HEK293 (cell line): ENCODE results near the gene PARD3B.

ENCODE experiments used
- CTCF ChIA-PET: fragments of 350-600 bp; formaldehyde crosslinking; extraction: SDS; loops from one replicate; lab custom pipeline; 2021; ENCODE audit warnings: antibody characterized with exemption; lab: Yijun Ruan, JAX
- POLR2A ChIA-PET: fragments of 300-600 bp; formaldehyde crosslinking; extraction: SDS; loops from one replicate; lab custom pipeline; 2020; ENCODE audit warnings: antibody characterized with exemption, inconsistent platforms; lab: Yijun Ruan, JAX
- H3K27ac ChIP-seq: fragments of 200-500 bp; sonication (Bioruptor generic); 2 replicates; pipeline ENCODE4 v1.5.1; 2014; ENCODE audit warnings: low read depth, low read length, control low read depth, inconsistent platforms; ENCODE audit errors: extremely low read depth
- H3K36me3 ChIP-seq, 2 experiments: fragments of 200-500 bp in 1 of 2; sonication (Bioruptor generic) in 1 of 2; 1 replicate in 1 of 2; 2 replicates in 1 of 2; pipeline ENCODE4 v1.5.1; 2014 to 2017; ENCODE audit warnings: inconsistent platforms in 2 of 2, low read length in 2 of 2; ENCODE audit not compliant: control insufficient read depth in 2 of 2, insufficient read depth in 1 of 2
- H3K4me1 ChIP-seq: fragments of 200-500 bp; sonication (Bioruptor generic); 2 replicates; pipeline ENCODE4 v1.5.1; 2014; ENCODE audit warnings: mild to moderate bottlenecking, low read length, inconsistent platforms; ENCODE audit not compliant: control insufficient read depth, insufficient read depth
- H3K4me3 ChIP-seq: 2 replicates; pipeline ENCODE4 v1.5.1; 2011; ENCODE audit warnings: low read depth, mild to moderate bottlenecking, control low read depth, low read length, moderate library complexity
- H3K9me3 ChIP-seq: fragments of 200-500 bp; sonication (Bioruptor generic); 2 replicates; pipeline ENCODE4 v1.5.1; 2014; ENCODE audit warnings: low read depth, low read length, inconsistent platforms; ENCODE audit not compliant: control insufficient read depth, insufficient read depth
- FEZF1 ChIP-seq: fragments of 450-650 bp; formaldehyde crosslinking; IDR thresholded peaks from 2 replicates; pipeline ENCODE4 v1.5.1; 2016; ENCODE audit warnings: missing biosample characterization, missing genetic modification characterization
- HOXC10 ChIP-seq: sonication (generic); formaldehyde crosslinking; IDR thresholded peaks from 2 replicates; pipeline ENCODE4 v1.8.1; 2023; ENCODE audit warnings: mild to moderate bottlenecking, missing genetic modification reagents
- REPIN1 ChIP-seq: fragments of 450-650 bp; formaldehyde crosslinking; IDR thresholded peaks from 2 replicates; pipeline ENCODE4 v1.5.1; 2017; ENCODE audit warnings: missing biosample characterization, missing genetic modification characterization, low read depth
- ZNF132 ChIP-seq: fragments of 450-650 bp; formaldehyde crosslinking; IDR thresholded peaks from 2 replicates; pipeline ENCODE4 v1.5.1; 2017; ENCODE audit warnings: missing biosample characterization, missing genetic modification characterization, borderline replicate concordance
- ZNF133 ChIP-seq: fragments of 450-650 bp; formaldehyde crosslinking; IDR thresholded peaks from 2 replicates; pipeline ENCODE4 v1.5.1; 2016; ENCODE audit warnings: missing biosample characterization, missing genetic modification characterization
- ZNF169 ChIP-seq: fragments of 450-650 bp; formaldehyde crosslinking; IDR thresholded peaks from 2 replicates; pipeline ENCODE4 v1.5.1; 2016; ENCODE audit warnings: missing biosample characterization, missing genetic modification characterization
- ZNF214 ChIP-seq: fragments of 450-650 bp; formaldehyde crosslinking; IDR thresholded peaks from 2 replicates; pipeline ENCODE4 v1.5.1; 2017; ENCODE audit warnings: missing biosample characterization, mild to moderate bottlenecking, missing genetic modification characterization, borderline replicate concordance
- ZNF248 ChIP-seq: fragments of 450-650 bp; formaldehyde crosslinking; IDR thresholded peaks from 2 replicates; pipeline ENCODE4 v1.5.1; 2017; ENCODE audit warnings: missing biosample characterization, missing genetic modification characterization
- ZNF549 ChIP-seq: fragments of 450-650 bp; IDR thresholded peaks from 2 replicates; pipeline ENCODE4 v1.5.1; 2018; ENCODE audit warnings: missing biosample characterization, missing genetic modification characterization, mild to moderate bottlenecking, inconsistent platforms, moderate library complexity
- ZNF596 ChIP-seq: fragments of 450-650 bp; IDR thresholded peaks from 2 replicates; pipeline ENCODE4 v1.5.0; 2018; ENCODE audit warnings: missing biosample characterization, mild to moderate bottlenecking, missing genetic modification characterization, moderate library complexity
- ZNF660 ChIP-seq: fragments of 450-650 bp; IDR thresholded peaks from 2 replicates; pipeline ENCODE4 v1.5.1; 2018; ENCODE audit warnings: missing biosample characterization, mild to moderate bottlenecking, missing genetic modification characterization
- ZNF677 ChIP-seq: fragments of 450-650 bp; IDR thresholded peaks from 2 replicates; pipeline ENCODE4 v1.5.0; 2018; ENCODE audit warnings: missing biosample characterization, mild to moderate bottlenecking, missing genetic modification characterization, moderate library complexity
- TF ChIP-seq, protein P1 (sequence below): fragments of 450-650 bp; formaldehyde crosslinking; conservative IDR thresholded peaks from 2 replicates; pipeline ENCODE4 v1.5.1; 2016; ENCODE audit warnings: low read depth, missing biosample characterization, missing genetic modification characterization
- TF ChIP-seq, protein P2 (sequence below): fragments of 450-650 bp; formaldehyde crosslinking; IDR thresholded peaks from 2 replicates; pipeline ENCODE4 v1.5.1; 2016; ENCODE audit warnings: missing biosample characterization, missing genetic modification characterization
- TF ChIP-seq, protein P3 (sequence below): fragments of 450-650 bp; formaldehyde crosslinking; IDR thresholded peaks from 2 replicates; pipeline ENCODE4 v1.5.1; 2016; ENCODE audit warnings: missing biosample characterization, missing genetic modification characterization, low read depth
- TF ChIP-seq, protein P4 (sequence below): fragments of 450-650 bp; formaldehyde crosslinking; IDR thresholded peaks from 2 replicates; pipeline ENCODE4 v1.5.1; 2016; ENCODE audit warnings: missing biosample characterization, missing genetic modification characterization
- TF ChIP-seq, protein P5 (sequence below): fragments of 450-650 bp; formaldehyde crosslinking; IDR thresholded peaks from 2 replicates; pipeline ENCODE4 v1.5.1; 2016; ENCODE audit warnings: missing biosample characterization, missing genetic modification characterization

The PARD3B gene

DNA sequence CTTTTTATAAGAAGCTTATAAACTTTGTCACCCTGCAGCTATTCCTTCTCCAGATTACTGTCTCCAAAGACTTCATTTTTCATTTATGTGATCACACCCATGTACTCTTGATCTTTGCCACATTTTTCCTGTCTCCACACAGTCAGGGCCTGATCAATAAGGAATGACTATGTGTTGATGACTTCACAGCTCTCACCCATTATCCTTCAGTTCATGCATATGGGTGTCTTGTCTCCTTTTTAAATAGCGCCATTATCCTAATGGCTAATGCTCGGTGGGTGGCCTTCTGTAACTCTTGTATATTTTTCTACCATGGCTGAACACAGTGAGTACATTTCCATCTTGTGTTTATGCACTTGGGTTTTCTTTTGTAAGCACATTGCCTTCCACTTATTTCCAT is 801.4 kb downstream of the PARD3B start (continued):
- no peak for TF ChIP-seq ZNF248
- TF ChIP-seq HOXC10 (CRISPR knock-in tag): no peak
- no peak for TF ChIP-seq ZNF549
- no peak for TF ChIP-seq ZNF169
- TF ChIP-seq ZNF132 (tag by site-specific recombination): no peak
- no peak for TF ChIP-seq FEZF1
- no peak for TF ChIP-seq ZNF596 (tag by site-specific recombination)
- TF ChIP-seq, all 188 proteins: peak for 0

DNA sequence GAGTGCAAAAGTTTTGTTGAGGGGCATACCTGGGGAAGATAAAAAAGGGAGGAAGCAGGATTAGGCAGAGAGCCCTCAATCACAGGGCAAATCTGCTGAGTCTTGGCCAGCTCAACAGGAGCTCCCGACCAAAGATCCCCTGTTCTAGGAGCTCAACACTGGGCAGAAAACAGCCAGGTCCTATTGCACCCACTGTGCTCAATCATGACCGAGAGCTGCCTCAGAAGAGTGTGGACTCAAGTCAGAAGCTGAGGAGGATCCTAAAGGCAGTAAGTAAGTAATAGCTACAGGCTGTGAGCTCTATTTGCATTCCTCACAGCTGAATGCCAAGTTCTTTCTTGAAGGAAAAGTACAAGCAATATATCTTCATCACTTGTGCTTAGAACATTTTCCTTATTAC is 802.6 kb downstream of the PARD3B start:
- Histone ChIP-seq H3K27ac (no peak overlapping the region), H3K36me3 (no peaks in the 10 kb centered on the region), H3K4me1 (no peaks in the 10 kb centered on the region), H3K4me3 (no peak overlapping the region), H3K9me3 (no peaks in the 10 kb centered on the region; the same call in 1 of the 2 replicates)
- no peak for TF ChIP-seq ZNF677 (tag by site-specific recombination)
- ChIA-PET POLR2A (no interaction called here), CTCF (interaction anchor here (0.6 kb wide), 2 partner anchors 149 to 614 kb away, joined by 3 read pairs; no protein-coding TSS in a partner anchor)

DNA sequence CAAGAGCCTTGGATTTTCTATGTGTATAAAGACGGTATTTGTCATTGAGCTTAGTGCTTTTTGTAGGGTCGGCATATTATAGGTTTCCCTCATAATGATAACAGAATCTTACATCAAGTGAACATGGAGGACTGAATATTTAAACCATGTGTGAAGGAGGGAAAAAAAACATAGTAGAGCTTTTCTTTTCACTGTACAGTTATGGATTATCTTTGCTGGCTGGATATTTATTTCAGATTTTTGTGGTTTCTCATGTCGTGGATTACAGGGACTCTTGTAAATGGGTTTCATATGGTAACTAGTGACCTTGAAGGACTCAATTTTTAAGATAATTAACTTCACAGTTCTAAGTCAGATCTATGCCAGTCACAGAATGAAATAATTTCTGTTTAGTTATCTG is 806.8 kb downstream of the PARD3B start:
- Histone ChIP-seq H3K9me3 (no peaks in the 10 kb centered on the region), H3K4me1 (no peaks in the 10 kb centered on the region), H3K36me3 (no peaks in the 10 kb centered on the region), H3K27ac (no peak overlapping the region), H3K4me3 (no peak overlapping the region)
- ChIA-PET CTCF (interaction anchor here (0.5 kb wide), 1 partner anchor 327 kb away, joined by 3 read pairs; no protein-coding TSS in a partner anchor), POLR2A (no interaction called here)
- TF ChIP-seq ZNF549 (no peak), HOXC10 (CRISPR knock-in tag) (no peak), ZNF214 (tag by site-specific recombination) (no peak), ZNF660 (tag by site-specific recombination) (no peak), REPIN1 (no peak), ZNF133 (tag by site-specific recombination) (no peak)
- TF ChIP-seq, protein P1, sequence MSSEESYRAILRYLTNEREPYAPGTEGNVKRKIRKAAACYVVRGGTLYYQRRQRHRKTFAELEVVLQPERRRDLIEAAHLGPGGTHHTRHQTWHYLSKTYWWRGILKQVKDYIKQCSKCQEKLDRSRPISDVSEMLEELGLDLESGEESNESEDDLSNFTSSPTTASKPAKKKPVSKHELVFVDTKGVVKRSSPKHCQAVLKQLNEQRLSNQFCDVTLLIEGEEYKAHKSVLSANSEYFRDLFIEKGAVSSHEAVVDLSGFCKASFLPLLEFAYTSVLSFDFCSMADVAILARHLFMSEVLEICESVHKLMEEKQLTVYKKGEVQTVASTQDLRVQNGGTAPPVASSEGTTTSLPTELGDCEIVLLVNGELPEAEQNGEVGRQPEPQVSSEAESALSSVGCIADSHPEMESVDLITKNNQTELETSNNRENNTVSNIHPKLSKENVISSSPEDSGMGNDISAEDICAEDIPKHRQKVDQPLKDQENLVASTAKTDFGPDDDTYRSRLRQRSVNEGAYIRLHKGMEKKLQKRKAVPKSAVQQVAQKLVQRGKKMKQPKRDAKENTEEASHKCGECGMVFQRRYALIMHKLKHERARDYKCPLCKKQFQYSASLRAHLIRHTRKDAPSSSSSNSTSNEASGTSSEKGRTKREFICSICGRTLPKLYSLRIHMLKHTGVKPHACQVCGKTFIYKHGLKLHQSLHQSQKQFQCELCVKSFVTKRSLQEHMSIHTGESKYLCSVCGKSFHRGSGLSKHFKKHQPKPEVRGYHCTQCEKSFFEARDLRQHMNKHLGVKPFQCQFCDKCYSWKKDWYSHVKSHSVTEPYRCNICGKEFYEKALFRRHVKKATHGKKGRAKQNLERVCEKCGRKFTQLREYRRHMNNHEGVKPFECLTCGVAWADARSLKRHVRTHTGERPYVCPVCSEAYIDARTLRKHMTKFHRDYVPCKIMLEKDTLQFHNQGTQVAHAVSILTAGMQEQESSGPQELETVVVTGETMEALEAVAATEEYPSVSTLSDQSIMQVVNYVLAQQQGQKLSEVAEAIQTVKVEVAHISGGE (tag by site-specific recombination): no peak
- TF ChIP-seq, protein P2, sequence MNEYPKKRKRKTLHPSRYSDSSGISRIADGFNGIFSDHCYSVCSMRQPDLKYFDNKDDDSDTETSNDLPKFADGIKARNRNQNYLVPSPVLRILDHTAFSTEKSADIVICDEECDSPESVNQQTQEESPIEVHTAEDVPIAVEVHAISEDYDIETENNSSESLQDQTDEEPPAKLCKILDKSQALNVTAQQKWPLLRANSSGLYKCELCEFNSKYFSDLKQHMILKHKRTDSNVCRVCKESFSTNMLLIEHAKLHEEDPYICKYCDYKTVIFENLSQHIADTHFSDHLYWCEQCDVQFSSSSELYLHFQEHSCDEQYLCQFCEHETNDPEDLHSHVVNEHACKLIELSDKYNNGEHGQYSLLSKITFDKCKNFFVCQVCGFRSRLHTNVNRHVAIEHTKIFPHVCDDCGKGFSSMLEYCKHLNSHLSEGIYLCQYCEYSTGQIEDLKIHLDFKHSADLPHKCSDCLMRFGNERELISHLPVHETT (tag by site-specific recombination): no peak
- TF ChIP-seq, protein P3, sequence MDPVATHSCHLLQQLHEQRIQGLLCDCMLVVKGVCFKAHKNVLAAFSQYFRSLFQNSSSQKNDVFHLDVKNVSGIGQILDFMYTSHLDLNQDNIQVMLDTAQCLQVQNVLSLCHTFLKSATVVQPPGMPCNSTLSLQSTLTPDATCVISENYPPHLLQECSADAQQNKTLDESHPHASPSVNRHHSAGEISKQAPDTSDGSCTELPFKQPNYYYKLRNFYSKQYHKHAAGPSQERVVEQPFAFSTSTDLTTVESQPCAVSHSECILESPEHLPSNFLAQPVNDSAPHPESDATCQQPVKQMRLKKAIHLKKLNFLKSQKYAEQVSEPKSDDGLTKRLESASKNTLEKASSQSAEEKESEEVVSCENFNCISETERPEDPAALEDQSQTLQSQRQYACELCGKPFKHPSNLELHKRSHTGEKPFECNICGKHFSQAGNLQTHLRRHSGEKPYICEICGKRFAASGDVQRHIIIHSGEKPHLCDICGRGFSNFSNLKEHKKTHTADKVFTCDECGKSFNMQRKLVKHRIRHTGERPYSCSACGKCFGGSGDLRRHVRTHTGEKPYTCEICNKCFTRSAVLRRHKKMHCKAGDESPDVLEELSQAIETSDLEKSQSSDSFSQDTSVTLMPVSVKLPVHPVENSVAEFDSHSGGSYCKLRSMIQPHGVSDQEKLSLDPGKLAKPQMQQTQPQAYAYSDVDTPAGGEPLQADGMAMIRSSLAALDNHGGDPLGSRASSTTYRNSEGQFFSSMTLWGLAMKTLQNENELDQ (tag by site-specific recombination): no peak
- TF ChIP-seq, protein P4, sequence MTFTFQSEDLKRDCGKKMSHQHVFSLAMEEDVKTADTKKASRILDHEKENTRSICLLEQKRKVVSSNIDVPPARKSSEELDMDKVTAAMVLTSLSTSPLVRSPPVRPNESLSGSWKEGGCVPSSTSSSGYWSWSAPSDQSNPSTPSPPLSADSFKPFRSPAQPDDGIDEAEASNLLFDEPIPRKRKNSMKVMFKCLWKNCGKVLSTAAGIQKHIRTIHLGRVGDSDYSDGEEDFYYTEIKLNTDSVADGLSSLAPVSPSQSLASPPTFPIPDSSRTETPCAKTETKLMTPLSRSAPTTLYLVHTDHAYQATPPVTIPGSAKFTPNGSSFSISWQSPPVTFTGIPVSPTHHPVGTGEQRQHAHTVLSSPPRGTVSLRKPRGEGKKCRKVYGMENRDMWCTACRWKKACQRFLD (tag by site-specific recombination): no peak
- TF ChIP-seq, protein P5, sequence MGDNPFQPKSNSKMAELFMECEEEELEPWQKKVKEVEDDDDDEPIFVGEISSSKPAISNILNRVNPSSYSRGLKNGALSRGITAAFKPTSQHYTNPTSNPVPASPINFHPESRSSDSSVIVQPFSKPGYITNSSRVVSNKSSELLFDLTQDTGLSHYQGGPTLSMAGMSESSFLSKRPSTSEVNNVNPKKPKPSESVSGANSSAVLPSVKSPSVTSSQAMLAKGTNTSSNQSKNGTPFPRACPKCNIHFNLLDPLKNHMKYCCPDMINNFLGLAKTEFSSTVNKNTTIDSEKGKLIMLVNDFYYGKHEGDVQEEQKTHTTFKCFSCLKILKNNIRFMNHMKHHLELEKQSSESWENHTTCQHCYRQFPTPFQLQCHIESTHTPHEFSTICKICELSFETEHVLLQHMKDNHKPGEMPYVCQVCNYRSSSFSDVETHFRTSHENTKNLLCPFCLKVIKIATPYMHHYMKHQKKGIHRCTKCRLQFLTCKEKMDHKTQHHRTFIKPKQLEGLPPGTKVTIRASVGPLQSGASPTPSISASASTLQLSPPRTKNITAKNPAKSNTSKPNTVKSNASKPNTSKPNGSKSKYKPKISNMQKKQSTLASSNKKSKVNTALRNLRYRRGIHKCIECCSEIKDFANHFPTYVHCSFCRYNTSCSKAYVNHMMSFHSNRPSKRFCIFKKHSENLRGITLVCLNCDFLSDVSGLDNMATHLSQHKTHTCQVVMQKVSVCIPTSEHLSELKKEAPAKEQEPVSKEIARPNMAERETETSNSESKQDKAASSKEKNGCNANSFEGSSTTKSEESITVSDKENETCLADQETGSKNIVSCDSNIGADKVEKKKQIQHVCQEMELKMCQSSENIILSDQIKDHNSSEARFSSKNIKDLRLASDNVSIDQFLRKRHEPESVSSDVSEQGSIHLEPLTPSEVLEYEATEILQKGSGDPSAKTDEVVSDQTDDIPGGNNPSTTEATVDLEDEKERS: no peak
